EL (cell line): Measurements from ENCODE around the gene TET2.
"Not testable (repeated sequence)": the region's sequence is repeated elsewhere in the genome, so short reads cannot be mapped to it uniquely, and the experiment has no call there.

Experiments
- DNase-seq: peaks from one replicate; pipeline ENCODE4 v3.0.0-alpha.2; 2016

TET2 gene

DNA sequence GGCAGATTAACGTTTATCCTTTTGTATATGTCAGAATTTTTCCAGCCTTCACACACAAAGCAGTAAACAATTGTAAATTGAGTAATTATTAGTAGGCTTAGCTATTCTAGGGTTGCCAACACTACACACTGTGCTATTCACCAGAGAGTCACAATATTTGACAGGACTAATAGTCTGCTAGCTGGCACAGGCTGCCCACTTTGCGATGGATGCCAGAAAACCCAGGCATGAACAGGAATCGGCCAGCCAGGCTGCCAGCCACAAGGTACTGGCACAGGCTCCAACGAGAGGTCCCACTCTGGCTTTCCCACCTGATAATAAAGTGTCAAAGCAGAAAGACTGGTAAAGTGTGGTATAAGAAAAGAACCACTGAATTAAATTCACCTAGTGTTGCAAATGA lies 94.8 kb downstream of the TET2 start:
- DNase-seq: no peak

DNA sequence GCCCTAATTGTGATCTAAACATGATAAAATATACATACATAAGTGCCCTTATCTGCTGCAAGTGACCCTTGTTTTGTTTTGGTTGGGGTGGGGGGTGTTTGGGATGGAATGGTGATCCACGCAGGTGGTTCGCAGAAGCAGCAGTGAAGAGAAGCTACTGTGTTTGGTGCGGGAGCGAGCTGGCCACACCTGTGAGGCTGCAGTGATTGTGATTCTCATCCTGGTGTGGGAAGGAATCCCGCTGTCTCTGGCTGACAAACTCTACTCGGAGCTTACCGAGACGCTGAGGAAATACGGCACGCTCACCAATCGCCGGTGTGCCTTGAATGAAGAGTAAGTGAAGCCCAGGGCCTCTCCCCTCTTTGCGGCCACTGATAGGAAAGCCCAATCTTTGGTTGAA lies 96.8 kb downstream of the TET2 start:
- DNase-seq: no peak

- peak; percentile 13 for DNase-seq
These were observed 100.0 kb downstream of the TET2 start for GRCh38 chr4:105246712-105247111.

DNA sequence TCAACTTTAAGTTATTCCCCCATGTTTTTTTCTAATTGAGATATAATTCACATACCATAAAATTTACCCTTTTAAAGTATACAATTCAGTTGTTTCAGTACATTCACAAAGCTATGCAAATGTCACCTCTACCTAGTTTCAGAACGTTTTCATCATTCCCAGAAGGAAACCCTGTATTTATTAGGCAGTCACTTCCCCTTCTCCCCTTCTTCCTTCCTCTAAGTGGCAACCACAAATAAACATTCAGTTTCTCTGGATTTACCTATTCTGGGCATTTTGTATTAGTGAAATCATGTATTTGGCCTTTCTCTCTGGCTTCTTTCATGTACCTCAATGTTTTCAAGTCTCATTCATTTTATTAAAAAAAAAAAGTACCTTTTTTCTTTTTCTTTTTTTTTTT lies 101.9 kb downstream of the TET2 start:
- no peak for DNase-seq

DNA sequence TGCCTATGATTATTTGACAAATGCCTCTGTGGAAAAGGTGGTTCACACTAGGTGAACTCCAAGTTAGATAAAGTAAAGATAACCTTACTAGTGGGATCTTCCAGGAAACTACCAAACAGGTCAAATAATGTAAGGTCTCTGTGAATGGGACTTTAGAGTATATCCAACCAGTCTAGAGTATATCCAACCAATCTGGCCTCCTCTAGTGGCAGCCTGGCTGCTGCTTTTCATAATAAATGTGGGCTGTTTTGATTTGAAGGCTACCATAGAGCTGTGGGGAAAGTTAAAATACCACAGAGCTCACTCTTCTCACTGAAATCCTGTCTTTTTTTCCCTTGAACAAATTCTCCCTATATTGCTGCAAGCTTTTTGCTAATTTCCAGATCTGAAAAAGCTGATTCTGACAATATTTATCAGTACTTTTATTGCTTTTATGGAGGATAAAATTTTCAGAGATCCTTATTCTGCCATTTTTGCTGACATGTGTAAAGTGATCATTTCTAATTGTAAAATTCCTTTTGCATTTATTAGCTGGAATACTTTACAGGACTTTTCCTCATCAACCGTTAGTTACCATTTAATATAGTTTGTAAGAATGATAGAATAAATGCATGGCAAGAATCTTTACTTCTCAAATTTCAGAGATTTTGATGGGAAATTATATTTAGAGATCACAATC lies 111.3 kb downstream of the TET2 start:
- DNase-seq: no peak

- DNase-seq: no peak
These were observed 119.0 kb downstream of the TET2 start for GRCh38 chr4:105265689-105266088.

GRCh38 chr4:105267280-105267679 lies 120.6 kb downstream of the TET2 start:
- DNase-seq: no peak

DNA sequence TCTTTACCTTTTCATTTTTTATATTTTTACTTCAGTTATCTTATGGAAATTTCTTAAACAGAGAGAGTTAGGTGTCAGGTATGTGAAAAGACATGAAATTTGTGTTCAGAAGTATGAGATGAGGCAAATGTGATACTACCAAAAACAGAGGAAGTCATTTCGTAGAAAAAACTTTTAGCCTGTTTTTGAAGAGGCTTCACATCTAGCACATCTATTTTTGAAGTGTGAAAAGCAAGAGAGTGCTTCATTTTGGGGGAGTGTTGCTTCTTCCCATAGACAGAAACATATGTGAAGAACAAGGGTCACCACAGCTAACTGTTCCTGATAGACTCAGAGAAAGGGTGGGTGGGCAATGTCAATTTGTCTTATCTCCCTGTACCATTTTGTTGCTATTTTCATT lies 125.3 kb downstream of the TET2 start:
- DNase-seq: no peak

GRCh38 chr4:105273230-105273629 lies 126.6 kb downstream of the TET2 start:
- no peak for DNase-seq

DNA sequence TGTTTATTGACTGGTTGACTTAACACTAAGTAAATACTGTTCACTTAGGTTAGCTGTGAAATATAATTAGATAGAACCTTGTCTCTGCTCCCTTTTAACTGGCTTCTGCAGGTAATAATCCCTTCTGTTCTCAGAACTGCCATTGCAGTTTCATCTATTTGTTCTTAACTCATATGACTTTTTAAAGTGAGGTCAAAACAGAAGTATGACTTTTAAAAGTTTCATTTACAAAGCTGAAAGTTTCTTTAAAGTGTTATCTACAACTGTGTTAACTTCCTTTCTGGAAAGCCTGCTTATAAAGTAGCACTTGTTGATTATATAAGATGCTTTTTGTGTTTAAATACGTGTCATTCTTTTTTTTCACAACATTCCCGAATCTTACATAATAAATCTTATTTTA lies 127.4 kb downstream of the TET2 start:
- no peak for DNase-seq

GRCh38 chr4:105274504-105274903 lies 127.8 kb downstream of the TET2 start:
- DNase-seq: no peak

- DNase-seq: no peak
These were observed 129.9 kb downstream of the TET2 start for GRCh38 chr4:105276361-105277104.

DNA sequence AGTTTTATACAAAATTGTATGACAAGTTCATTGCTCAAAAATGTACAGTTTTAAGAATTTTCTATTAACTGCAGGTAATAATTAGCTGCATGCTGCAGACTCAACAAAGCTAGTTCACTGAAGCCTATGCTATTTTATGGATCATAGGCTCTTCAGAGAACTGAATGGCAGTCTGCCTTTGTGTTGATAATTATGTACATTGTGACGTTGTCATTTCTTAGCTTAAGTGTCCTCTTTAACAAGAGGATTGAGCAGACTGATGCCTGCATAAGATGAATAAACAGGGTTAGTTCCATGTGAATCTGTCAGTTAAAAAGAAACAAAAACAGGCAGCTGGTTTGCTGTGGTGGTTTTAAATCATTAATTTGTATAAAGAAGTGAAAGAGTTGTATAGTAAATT lies 131.0 kb downstream of the TET2 start:
- DNase-seq: no peak

GRCh38 chr4:105279314-105279713 lies 132.6 kb downstream of the TET2 start:
- no peak for DNase-seq

DNA sequence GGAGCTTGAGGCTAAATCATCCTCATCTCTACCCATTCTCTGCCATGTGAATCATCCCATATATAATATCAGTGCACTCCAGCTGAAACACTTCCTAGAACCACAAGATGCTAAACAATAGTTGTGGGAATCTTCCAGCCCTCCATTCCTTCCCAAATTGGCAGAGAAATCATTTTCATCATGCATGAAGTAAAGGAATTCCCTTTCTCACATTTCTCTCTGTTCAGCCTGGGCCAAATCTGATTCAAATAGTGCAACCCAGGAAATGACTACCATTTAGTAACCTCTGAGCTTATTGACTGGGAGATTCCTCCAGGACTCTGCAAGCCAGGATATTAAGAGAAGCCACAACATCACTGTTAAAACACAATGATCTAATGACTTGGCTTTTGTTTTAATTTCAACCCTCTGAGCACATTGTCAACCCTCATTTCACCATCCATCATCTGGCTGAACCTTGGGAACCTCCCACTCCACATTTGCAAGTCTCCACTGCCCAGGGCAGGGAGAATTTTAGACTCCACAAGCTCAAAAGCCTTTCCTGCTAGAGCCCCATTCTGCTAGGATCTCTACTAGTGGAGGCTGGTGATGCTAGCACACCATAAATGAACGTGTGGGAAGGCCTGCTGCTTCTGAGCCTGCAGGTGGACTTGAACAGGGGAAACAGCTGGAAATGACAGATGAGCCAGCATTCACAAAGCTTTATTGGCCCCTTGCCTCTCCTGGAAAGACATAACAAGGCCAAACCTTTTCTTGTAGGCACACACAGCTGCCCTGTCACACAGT lies 133.9 kb downstream of the TET2 start:
- DNase-seq: peak; percentile 84

DNA sequence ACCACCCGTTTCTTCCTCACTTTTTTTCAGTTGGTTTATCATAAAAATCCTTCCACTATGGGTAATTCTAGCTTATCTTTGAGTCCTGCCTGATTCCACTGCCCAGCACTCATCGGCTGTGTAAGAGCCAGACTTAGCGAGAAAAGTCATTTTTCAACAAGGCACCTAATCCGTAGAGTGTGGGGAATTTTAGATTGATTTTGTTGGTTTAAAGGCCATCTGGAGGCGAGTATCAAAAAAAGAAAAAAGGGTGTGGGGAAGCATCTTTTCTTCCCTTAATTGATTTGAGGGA lies 134.4 kb downstream of the TET2 start:
- no peak for DNase-seq

GRCh38 chr4:105282489-105282888 lies 135.8 kb downstream of the TET2 start:
- DNase-seq: no peak

- no peak for DNase-seq
These were observed 136.8 kb downstream of the TET2 start for GRCh38 chr4:105283501-105283900.

GRCh38 chr4:105288121-105288520 lies 141.4 kb downstream of the TET2 start:
- no peak for DNase-seq

GRCh38 chr4:105291925-105292324 lies 145.2 kb downstream of the TET2 start:
- no peak for DNase-seq

DNA sequence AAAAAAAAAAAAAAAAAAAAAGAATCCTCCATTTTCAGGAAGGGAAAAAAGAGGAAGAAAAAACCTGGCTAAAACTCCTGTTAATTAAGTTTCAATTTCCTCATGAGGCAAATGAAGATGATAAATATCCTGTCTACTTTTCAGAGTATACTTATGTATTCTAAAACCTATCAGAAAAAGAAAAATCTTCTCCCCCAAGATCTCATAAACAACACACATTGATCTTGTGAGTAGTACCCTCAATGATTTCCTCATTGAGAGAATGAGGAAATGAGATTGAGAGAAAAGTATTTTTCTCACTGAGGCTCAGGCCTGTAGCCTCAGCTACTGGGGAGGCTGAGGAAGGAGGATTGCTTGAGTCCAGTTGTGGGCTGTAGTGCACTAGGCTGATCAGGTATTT lies 146.7 kb downstream of the TET2 start:
- DNase-seq: no peak

GRCh38 chr4:105296672-105297071 lies 150.0 kb downstream of the TET2 start:
- DNase-seq: no peak

DNA sequence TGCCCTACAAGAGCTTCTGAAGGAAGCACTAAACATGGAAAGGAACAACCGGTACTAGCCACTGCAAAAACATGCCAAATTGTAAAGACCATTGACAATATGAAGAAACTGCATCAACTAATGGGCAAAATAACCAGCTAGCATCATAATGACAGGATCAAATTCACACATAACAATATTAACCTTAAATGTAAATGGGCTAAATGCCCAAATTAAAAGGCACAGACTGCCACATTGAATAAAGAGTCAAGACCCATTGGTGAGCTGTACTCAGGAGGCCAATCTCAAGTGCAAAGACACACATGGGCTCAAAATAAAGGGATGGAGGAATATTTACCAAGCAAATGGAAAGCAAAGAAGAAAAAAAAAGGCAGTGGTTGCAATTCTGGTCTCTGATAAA lies 152.4 kb downstream of the TET2 start:
- DNase-seq: not testable (repeated sequence)

- DNase-seq: no peak
These were observed 157.4 kb downstream of the TET2 start for GRCh38 chr4:105304085-105304484.
